Effector memory CD4-positive, alpha-beta T cell (primary cell): ENCODE results near the gene FAM171A2.

ENCODE experiments used
- DNase-seq, 3 donors: peaks; one replicate each; pipeline ENCODE4 v3.0.0-alpha.2; 2020
- H3K27ac ChIP-seq: 2 replicates; pipeline ENCODE4 v1.7.0; 2013; ENCODE audit warnings: mild to moderate bottlenecking, low read length, moderate library complexity; ENCODE audit not compliant: insufficient read depth, poor library complexity, severe bottlenecking
- H3K27me3 ChIP-seq: replicated peaks from 2 replicates; pipeline ENCODE4 v1.7.0; 2013; ENCODE audit warnings: mild to moderate bottlenecking, low read length; ENCODE audit not compliant: insufficient read depth, control insufficient read depth, poor library complexity, severe bottlenecking
- H3K36me3 ChIP-seq: 2 replicates; pipeline ENCODE4 v1.7.0; 2013; ENCODE audit warnings: mild to moderate bottlenecking, low read length, moderate library complexity; ENCODE audit not compliant: control insufficient read depth, insufficient read depth
- H3K4me1 ChIP-seq: 2 replicates; pipeline ENCODE4 v1.7.0; 2013; ENCODE audit warnings: low read length, mild to moderate bottlenecking; ENCODE audit not compliant: control insufficient read depth, insufficient read depth, poor library complexity, severe bottlenecking
- H3K4me3 ChIP-seq: 2 replicates; pipeline ENCODE4 v1.7.0; 2013; ENCODE audit warnings: low read length, low read depth, mild to moderate bottlenecking; ENCODE audit not compliant: insufficient read depth, poor library complexity, severe bottlenecking
- H3K9me3 ChIP-seq: 2 replicates; pipeline ENCODE4 v1.7.0; 2013; ENCODE audit warnings: mild to moderate bottlenecking, low read length, moderate library complexity; ENCODE audit not compliant: control insufficient read depth

The FAM171A2 gene

DNA sequence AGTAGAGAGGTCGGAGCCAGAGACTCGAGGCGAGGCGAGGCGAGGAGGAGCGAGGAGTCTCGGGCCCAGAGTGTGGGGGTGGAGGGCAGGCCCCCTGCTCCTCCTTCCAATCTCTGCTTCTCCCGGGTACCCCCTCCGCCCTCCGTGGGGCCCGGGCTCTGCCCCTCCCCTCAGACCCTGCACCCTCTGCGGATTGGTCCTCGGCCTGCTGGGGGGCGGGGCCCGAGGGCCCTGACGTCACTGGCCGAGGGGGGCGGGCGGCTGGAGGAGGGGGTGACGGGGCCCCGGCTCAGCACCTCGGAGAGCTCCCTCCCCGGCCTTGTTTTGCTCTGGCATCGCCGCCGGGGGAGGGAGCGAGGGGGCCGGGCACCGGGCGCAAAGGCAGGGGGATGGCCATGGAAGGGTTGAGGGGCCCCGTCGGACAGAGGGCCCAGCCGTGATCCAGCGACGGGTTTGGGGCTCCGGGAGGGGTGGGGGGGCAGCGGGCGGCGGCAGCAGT, 55.3 kb downstream of the FAM171A2 start, which contains the start of gene RUNDC3A:
TSS of gene RUNDC3A (plus strand) at position 282 of the 499 bp plus-strand sequence. CDS start 232 bp downstream, outside the sequence.
- Histone ChIP-seq H3K27ac (no peak within 1 kb of the TSS), H3K4me3 (peak within 1 kb of the TSS; percentile 22), H3K36me3 (no peaks in the 10 kb centered on the region), H3K9me3 (no peaks in the 10 kb centered on the region), H3K4me1 (peaks cover 19% of the 10 kb centered on the region), H3K27me3 (peaks cover 11% of the 10 kb centered on the region)
- peak; percentile 71 to 74 (median 71) for DNase-seq

DNA sequence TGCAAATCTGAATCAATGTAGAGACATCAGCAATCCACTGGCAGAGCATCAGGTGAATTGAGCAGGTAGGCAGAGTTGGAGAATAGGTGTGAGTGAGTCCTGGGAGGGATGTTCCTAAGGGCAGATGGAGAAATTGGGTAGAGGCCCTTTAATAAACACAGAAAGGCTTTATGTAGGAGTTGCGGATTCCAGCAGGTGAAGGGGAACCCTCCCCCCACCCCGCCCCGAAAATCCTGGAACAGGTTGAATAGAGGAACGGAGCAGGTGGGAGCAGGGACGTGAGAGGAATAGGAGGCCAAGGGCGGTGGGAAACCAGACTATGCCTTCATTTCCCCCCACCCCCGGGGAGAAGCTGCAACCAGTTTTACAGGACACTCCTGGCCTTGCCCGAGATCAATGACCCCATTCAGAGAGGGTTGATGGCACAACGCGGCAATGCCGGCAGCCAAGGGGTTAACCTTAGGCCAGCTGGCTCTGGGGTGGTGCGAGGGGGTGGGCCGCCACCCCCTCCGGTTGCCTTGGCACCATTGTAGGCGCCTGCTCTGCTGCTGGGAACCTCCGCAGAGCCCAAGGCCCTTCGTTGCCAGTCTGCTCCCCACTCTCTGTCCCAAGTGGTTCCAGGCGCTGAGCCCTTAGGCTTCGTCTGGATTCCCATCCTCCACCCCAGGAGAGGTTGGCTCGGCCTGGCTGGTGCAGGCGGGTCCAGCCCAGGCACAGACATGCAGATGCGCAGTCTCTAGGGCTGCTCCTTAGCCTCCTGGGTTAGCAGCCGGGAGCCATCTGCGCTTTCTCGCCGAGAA, 56.1 kb downstream of the FAM171A2 start:
- Histone ChIP-seq H3K27ac (no peak overlapping the region), H3K4me3 (no peak overlapping the region), H3K27me3 (peaks cover 7% of the 10 kb centered on the region), H3K9me3 (no peaks in the 10 kb centered on the region), H3K36me3 (no peaks in the 10 kb centered on the region), H3K4me1 (peaks cover 19% of the 10 kb centered on the region)
- no peak for DNase-seq

DNA sequence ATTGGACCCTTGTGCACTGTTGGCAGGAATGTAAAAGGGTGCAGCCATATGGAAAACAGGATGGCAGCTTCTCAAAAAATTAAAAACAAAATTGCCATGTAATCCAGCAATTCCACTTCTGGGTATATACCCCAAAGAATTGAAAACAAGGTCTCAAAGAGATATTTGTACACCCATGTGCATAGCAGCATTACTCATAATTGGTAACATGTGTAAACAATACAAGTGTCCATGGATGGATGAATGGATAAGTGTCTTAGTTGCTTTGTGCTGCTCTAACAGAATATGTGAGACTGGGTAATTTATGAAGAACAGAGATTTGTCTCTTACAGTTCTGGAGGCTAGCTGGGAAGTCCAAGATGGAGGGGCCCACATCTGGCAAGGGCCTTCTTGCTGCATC, 59.0 kb downstream of the FAM171A2 start:
- DNase-seq = no peak
- H3K4me3 ChIP-seq = no peak overlapping the region
- no peak overlapping the region for H3K27ac ChIP-seq
- peaks cover 7% of the 10 kb centered on the region for H3K27me3 ChIP-seq
- no peaks in the 10 kb centered on the region for H3K36me3 ChIP-seq
- peaks cover 19% of the 10 kb centered on the region for H3K4me1 ChIP-seq
- H3K9me3 ChIP-seq = no peaks in the 10 kb centered on the region
